Adipocyte (in vitro differentiated cells): ENCODE data around the gene GOLGA6D.
A peak's percentile ranks its signal among the peaks of the same experiment; 100 is the strongest.
"Not testable (repeated sequence)": the region's sequence is repeated elsewhere in the genome, so short reads cannot be mapped to it uniquely, and the experiment has no call there.

Source experiments
- DNase-seq: peaks from one replicate; pipeline ENCODE4 v3.0.0-alpha.2; 2015; ENCODE audit warnings: low read depth
- H3K27me3 ChIP-seq: replicated peaks from 2 replicates; pipeline ENCODE4 v1.7.0; 2013; ENCODE audit warnings: mild to moderate bottlenecking, low read length, moderate library complexity; ENCODE audit not compliant: control insufficient read depth, insufficient read depth
- H3K36me3 ChIP-seq: 2 replicates; pipeline ENCODE4 v1.7.0; 2013; ENCODE audit warnings: low read length, mild to moderate bottlenecking, moderate library complexity; ENCODE audit not compliant: control insufficient read depth, insufficient read depth, severe bottlenecking
- H3K4me1 ChIP-seq: 2 replicates; pipeline ENCODE4 v1.7.0; 2013; ENCODE audit warnings: mild to moderate bottlenecking, low read length, moderate library complexity; ENCODE audit not compliant: control insufficient read depth, insufficient read depth
- H3K4me3 ChIP-seq: 2 replicates; pipeline ENCODE4 v1.7.0; 2013; ENCODE audit warnings: mild to moderate bottlenecking, low read length, moderate library complexity
- H3K9ac ChIP-seq: 2 replicates; pipeline ENCODE4 v1.7.0; 2013; ENCODE audit warnings: mild to moderate bottlenecking, low read length, moderate library complexity
- H3K9me3 ChIP-seq: 2 replicates; pipeline ENCODE4 v1.7.0; 2013; ENCODE audit warnings: mild to moderate bottlenecking, low read length, moderate library complexity; ENCODE audit not compliant: control insufficient read depth

GOLGA6D gene

GRCh38 chr15:75319231-75319897 is 36.7 kb downstream of the GOLGA6D start:
- not testable (repeated sequence) for H3K9me3 ChIP-seq, H3K4me3 ChIP-seq, H3K36me3 ChIP-seq, H3K4me1 ChIP-seq
- peak; percentile 6 for DNase-seq
- Histone ChIP-seq H3K9ac (peak overlapping the region; percentile 15), H3K27me3 (peaks cover 18% of the 10 kb centered on the region)

- Histone ChIP-seq H3K4me3 (no peak overlapping the region), H3K9ac (no peak overlapping the region), H3K36me3 (no peaks in the 10 kb centered on the region), H3K9me3 (no peaks in the 10 kb centered on the region), H3K4me1 (peaks cover 5% of the 10 kb centered on the region), H3K27me3 (peaks cover 9% of the 10 kb centered on the region)
- DNase-seq = no peak
Measured at GRCh38 chr15:75321711-75322110, 39.1 kb downstream of the GOLGA6D start.

- no peaks in the 10 kb centered on the region for H3K9me3 ChIP-seq
- H3K4me3 ChIP-seq = no peak overlapping the region
- H3K36me3 ChIP-seq = no peaks in the 10 kb centered on the region
- no peak overlapping the region for H3K9ac ChIP-seq
- peaks cover 17% of the 10 kb centered on the region for H3K27me3 ChIP-seq
- H3K4me1 ChIP-seq = no peaks in the 10 kb centered on the region
- DNase-seq = no peak
Measured at GRCh38 chr15:75325922-75326321, 43.3 kb downstream of the GOLGA6D start.

GRCh38 chr15:75327005-75327404 is 44.4 kb downstream of the GOLGA6D start:
- no peak overlapping the region for H3K4me3 ChIP-seq
- peaks cover 12% of the 10 kb centered on the region for H3K27me3 ChIP-seq
- H3K4me1 ChIP-seq = no peaks in the 10 kb centered on the region
- DNase-seq = no peak
- no peak overlapping the region for H3K9ac ChIP-seq
- no peaks in the 10 kb centered on the region for H3K36me3 ChIP-seq
- no peaks in the 10 kb centered on the region for H3K9me3 ChIP-seq

- Histone ChIP-seq H3K4me1 (no peaks in the 10 kb centered on the region), H3K9me3 (no peaks in the 10 kb centered on the region), H3K36me3 (no peaks in the 10 kb centered on the region), H3K9ac (no peak overlapping the region), H3K4me3 (no peak overlapping the region), H3K27me3 (peaks cover 10% of the 10 kb centered on the region)
- DNase-seq = no peak
Measured at GRCh38 chr15:75327491-75327890, 44.9 kb downstream of the GOLGA6D start.

- Histone ChIP-seq H3K9ac (no peak overlapping the region), H3K4me3 (no peak overlapping the region), H3K4me1 (no peaks in the 10 kb centered on the region), H3K9me3 (no peaks in the 10 kb centered on the region), H3K27me3 (peaks cover 10% of the 10 kb centered on the region), H3K36me3 (no peaks in the 10 kb centered on the region)
- no peak for DNase-seq
Measured at GRCh38 chr15:75328493-75329314, 46.1 kb downstream of the GOLGA6D start.

GRCh38 chr15:75329571-75329970 is 46.9 kb downstream of the GOLGA6D start:
- Histone ChIP-seq H3K9me3 (no peaks in the 10 kb centered on the region), H3K36me3 (no peaks in the 10 kb centered on the region), H3K27me3 (peaks cover 8% of the 10 kb centered on the region), H3K9ac (no peak overlapping the region), H3K4me1 (no peaks in the 10 kb centered on the region), H3K4me3 (no peak overlapping the region)
- DNase-seq = no peak

GRCh38 chr15:75332093-75332492 is 49.5 kb downstream of the GOLGA6D start:
- not testable (repeated sequence) for H3K9me3 ChIP-seq, H3K9ac ChIP-seq, H3K36me3 ChIP-seq, H3K27me3 ChIP-seq, H3K4me3 ChIP-seq, DNase-seq
- peaks cover 11% of the 10 kb centered on the region for H3K4me1 ChIP-seq

- H3K4me1 ChIP-seq = peaks cover 11% of the 10 kb centered on the region
- not testable (repeated sequence) for H3K27me3 ChIP-seq, H3K9ac ChIP-seq, H3K36me3 ChIP-seq, DNase-seq, H3K9me3 ChIP-seq, H3K4me3 ChIP-seq
Measured at GRCh38 chr15:75333654-75334419, 51.2 kb downstream of the GOLGA6D start.

GRCh38 chr15:75335313-75335704 is 52.7 kb downstream of the GOLGA6D start:
- peaks cover 11% of the 10 kb centered on the region for H3K4me1 ChIP-seq
- peaks cover 13% of the 10 kb centered on the region for H3K36me3 ChIP-seq
- DNase-seq = no peak
- no peaks in the 10 kb centered on the region for H3K9me3 ChIP-seq
- H3K9ac ChIP-seq = peak overlapping the region; percentile 87
- H3K4me3 ChIP-seq = peak overlapping the region; percentile 95
- H3K27me3 ChIP-seq = no peaks in the 10 kb centered on the region

GRCh38 chr15:75335705-75336355 is 53.2 kb downstream of the GOLGA6D start, which contains the start of gene COMMD4:
COMMD4 (plus strand) TSS chr15:75336063; CDS start chr15:75336090, 27 bp downstream.
- peak; percentile 98 for DNase-seq
- Histone ChIP-seq H3K9me3 (no peaks in the 10 kb centered on the region), H3K9ac (peak within 1 kb of the TSS; percentile 87), H3K36me3 (peaks cover 17% of the 10 kb centered on the region), H3K4me3 (peak within 1 kb of the TSS; percentile 95), H3K4me1 (peaks cover 11% of the 10 kb centered on the region), H3K27me3 (no peaks in the 10 kb centered on the region)
